HepG2 (cell line): ENCODE results near the gene CAPN11. TPM values are rescaled to one million over a fixed set of nuclear protein-coding genes. Genes with fewer than 3 reads are reported as not detected.
A peak's percentile ranks its signal among the peaks of the same experiment; 100 is the strongest.

Experiments used
- ADNP ChIP-seq: sonication (generic); formaldehyde crosslinking; IDR thresholded peaks from 2 replicates; pipeline ENCODE4 v1.4.0; 2020; ENCODE audit warnings: missing genetic modification reagents
- CBX5 ChIP-seq: sonication (generic); formaldehyde crosslinking; IDR thresholded peaks from 2 replicates; pipeline ENCODE4 v1.4.0; 2020; ENCODE audit warnings: missing genetic modification reagents, borderline replicate concordance
- ELF3 ChIP-seq: IDR thresholded peaks from 2 replicates; pipeline ENCODE4 v1.6.1; 2016; ENCODE audit warnings: missing genetic modification reagents, missing compliant biosample characterization
- HNRNPUL1 ChIP-seq: fragments of 200-400 bp; formaldehyde crosslinking; IDR thresholded peaks from 2 replicates; pipeline ENCODE4 v1.6.1; 2017; ENCODE audit warnings: low read depth, mild to moderate bottlenecking, low read length, moderate library complexity
- IRF2 ChIP-seq: IDR thresholded peaks from 2 replicates; pipeline ENCODE4 v1.6.1; 2018; ENCODE audit warnings: missing genetic modification reagents, missing compliant biosample characterization
- JARID2 ChIP-seq: sonication (generic); formaldehyde crosslinking; IDR thresholded peaks from 2 replicates; pipeline ENCODE4 v1.8.1; 2023; ENCODE audit warnings: missing genetic modification reagents, inconsistent platforms; ENCODE audit not compliant: insufficient replicate concordance
- KLF9 ChIP-seq: IDR thresholded peaks from 2 replicates; pipeline ENCODE4 v1.6.1; 2016; ENCODE audit warnings: low read depth
- KMT2A ChIP-seq: sonication (generic); formaldehyde crosslinking; IDR thresholded peaks from 2 replicates; pipeline ENCODE4 v1.4.0; 2020; ENCODE audit warnings: missing genetic modification reagents
- MAFG ChIP-seq: sonication (generic); formaldehyde crosslinking; IDR thresholded peaks from 2 replicates; pipeline ENCODE4 v1.5.1; 2020; ENCODE audit warnings: mild to moderate bottlenecking, missing genetic modification reagents
- MIER2 ChIP-seq: IDR thresholded peaks from 2 replicates; pipeline ENCODE4 v1.6.1; 2016; ENCODE audit warnings: missing biosample characterization, missing genetic modification reagents
- RELA ChIP-seq: sonication (generic); formaldehyde crosslinking; IDR thresholded peaks from 2 replicates; pipeline ENCODE4 v1.4.0; 2020; ENCODE audit warnings: missing genetic modification reagents
- RXRB ChIP-seq: IDR thresholded peaks from 2 replicates; pipeline ENCODE4 v1.6.1; 2016; ENCODE audit warnings: borderline replicate concordance, missing genetic modification reagents, missing compliant biosample characterization
- SCMH1 ChIP-seq: sonication (generic); formaldehyde crosslinking; IDR thresholded peaks from 2 replicates; pipeline ENCODE4 v1.9.0; 2021; ENCODE audit warnings: missing genetic modification reagents, mild to moderate bottlenecking, borderline replicate concordance
- STAG1 ChIP-seq: sonication (generic); formaldehyde crosslinking; IDR thresholded peaks from 2 replicates; pipeline ENCODE4 v1.4.0; 2020; ENCODE audit warnings: missing genetic modification reagents
- ZBTB25 ChIP-seq: IDR thresholded peaks from 2 replicates; pipeline ENCODE4 v1.6.1; 2018; ENCODE audit warnings: missing genetic modification reagents
- ZFY ChIP-seq: sonication (generic); formaldehyde crosslinking; IDR thresholded peaks from 2 replicates; pipeline ENCODE4 v1.4.0; 2020; ENCODE audit warnings: missing genetic modification reagents
- ZNF12 ChIP-seq: sonication (generic); formaldehyde crosslinking; IDR thresholded peaks from 2 replicates; pipeline ENCODE4 v1.5.0; 2020; ENCODE audit warnings: missing genetic modification reagents
- ZNF337 ChIP-seq: sonication (generic); formaldehyde crosslinking; IDR thresholded peaks from 2 replicates; pipeline ENCODE4 v1.5.1; 2020; ENCODE audit warnings: missing genetic modification reagents, low read depth, mild to moderate bottlenecking, borderline replicate concordance
- ZNF414 ChIP-seq: sonication (generic); formaldehyde crosslinking; IDR thresholded peaks from 2 replicates; pipeline ENCODE4 v1.5.0; 2020; ENCODE audit warnings: missing genetic modification reagents
- ZNF562 ChIP-seq: sonication (generic); formaldehyde crosslinking; IDR thresholded peaks from 2 replicates; pipeline ENCODE4 v1.8.0; 2022; ENCODE audit warnings: missing genetic modification reagents, borderline replicate concordance
- ZNF7 ChIP-seq: IDR thresholded peaks from 2 replicates; pipeline ENCODE4 v1.6.1; 2016; ENCODE audit warnings: missing biosample characterization, missing genetic modification reagents
- ZNF747 ChIP-seq: sonication (generic); formaldehyde crosslinking; IDR thresholded peaks from 2 replicates; pipeline ENCODE4 v1.8.1; 2023; ENCODE audit warnings: missing genetic modification reagents, mild to moderate bottlenecking, borderline replicate concordance
- polyA plus RNA-seq, 8 experiments: library from polyadenylated mRNA; depleted of rRNA in 3 of 8; stranded (reverse) in 7 of 8; unstranded in 1 of 8; fragments of >200 nt; fragmentation: Illumina TruSeq in 4 of 8; extraction: Trizol in 4 of 8; gene quantifications; 2 replicates each; pipeline versions ENCODE4 v1.2.1 to v1.2.3, GENCODE V29; 2011 to 2016; ENCODE audit warnings: low read depth in 4 of 8, missing spikeins in 1 of 8, mixed read lengths in 1 of 8; ENCODE audit not compliant: insufficient read depth in 1 of 8
- total RNA-seq, 5 experiments: library from RNA; depleted of rRNA; stranded (reverse); fragments of >200 nt; fragmentation: Illumina TruSeq; extraction: Trizol; gene quantifications; 2 replicates each; pipeline ENCODE4 v1.2.3, GENCODE V29; 2016; ENCODE audit warnings: low read depth in 1 of 5
- TF ChIP-seq, protein P1 (sequence below): sonication (generic); formaldehyde crosslinking; IDR thresholded peaks from 2 replicates; pipeline ENCODE4 v1.5.1; 2020; ENCODE audit warnings: missing genetic modification reagents, mild to moderate bottlenecking, borderline replicate concordance
- TF ChIP-seq, protein P2 (sequence below): sonication (generic); formaldehyde crosslinking; IDR thresholded peaks from 2 replicates; pipeline ENCODE4 v1.8.1; 2023; ENCODE audit warnings: mild to moderate bottlenecking, missing genetic modification reagents

The CAPN11 gene
- total and polyA plus RNA-seq, 2 of the 13 experiments (the other 11 are each of a cell fraction or from before 2014, with no cell fraction given), result 0.07 to 0.11 TPM

DNA sequence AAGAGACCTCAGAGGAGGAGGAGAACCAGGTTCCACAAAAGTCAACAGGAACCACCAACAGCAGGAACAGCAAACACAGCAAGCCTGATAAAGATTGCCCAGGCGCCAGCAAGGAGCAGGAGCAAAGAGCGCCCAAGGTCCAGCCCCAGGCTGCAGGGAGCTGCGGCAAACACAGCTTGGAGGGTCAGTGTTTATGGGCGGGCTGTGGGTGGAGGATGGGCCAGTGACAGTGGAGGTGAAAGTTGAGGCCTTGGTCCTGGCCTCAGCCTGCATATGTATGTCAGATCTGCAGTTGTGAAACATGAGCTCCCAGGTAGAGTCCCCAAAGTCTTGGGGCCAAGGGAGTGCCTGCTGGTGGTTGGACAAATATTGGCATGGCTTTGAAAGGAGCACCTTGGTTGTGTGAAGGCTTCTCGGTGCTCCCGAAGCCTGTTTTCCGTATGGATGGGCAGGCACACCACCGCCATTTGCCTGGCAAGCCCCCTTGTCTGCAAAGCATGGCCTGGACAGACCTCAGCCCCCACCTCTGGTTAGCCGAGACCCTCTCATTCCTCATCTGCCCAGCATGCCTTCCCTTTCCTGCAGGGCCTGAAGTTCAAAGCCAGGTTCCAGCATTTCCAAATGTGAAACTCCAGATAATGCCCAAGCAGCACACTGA is 2.0 kb upstream of the CAPN11 start (continued):
- TF ChIP-seq HNRNPUL1 (no peak), ZNF414 (peak; percentile 81; the same call in 1 of the 2 replicates), ELF3 (peak; percentile 89), KMT2A (CRISPR knock-in tag) (peak; percentile 47; the same call in 1 of the 2 replicates), MIER2 (CRISPR knock-in tag) (peak; percentile 83), ZNF747 (CRISPR knock-in tag) (peak; percentile 66; the same call in 1 of the 2 replicates), ZNF12 (peak; percentile 60; the same call in 1 of the 2 replicates), STAG1 (CRISPR knock-in tag) (peak; percentile 39), JARID2 (no peak), CBX5 (CRISPR knock-in tag) (peak; percentile 72), ZBTB25 (no peak), ZNF7 (peak; percentile 72), MAFG (CRISPR knock-in tag) (no peak), KLF9 (CRISPR knock-in tag) (no peak), RXRB (CRISPR knock-in tag) (peak; percentile 99), ZFY (CRISPR knock-in tag) (peak; percentile 79), RELA (peak; percentile 84; the same call in 1 of the 2 replicates), ZNF562 (no peak), SCMH1 (CRISPR knock-in tag) (no peak), ZNF337 (CRISPR knock-in tag) (peak; percentile 39; the same call in 1 of the 2 replicates), ADNP (CRISPR knock-in tag) (no peak), IRF2 (CRISPR knock-in tag) (peak; percentile 86)
- TF ChIP-seq, protein P1, sequence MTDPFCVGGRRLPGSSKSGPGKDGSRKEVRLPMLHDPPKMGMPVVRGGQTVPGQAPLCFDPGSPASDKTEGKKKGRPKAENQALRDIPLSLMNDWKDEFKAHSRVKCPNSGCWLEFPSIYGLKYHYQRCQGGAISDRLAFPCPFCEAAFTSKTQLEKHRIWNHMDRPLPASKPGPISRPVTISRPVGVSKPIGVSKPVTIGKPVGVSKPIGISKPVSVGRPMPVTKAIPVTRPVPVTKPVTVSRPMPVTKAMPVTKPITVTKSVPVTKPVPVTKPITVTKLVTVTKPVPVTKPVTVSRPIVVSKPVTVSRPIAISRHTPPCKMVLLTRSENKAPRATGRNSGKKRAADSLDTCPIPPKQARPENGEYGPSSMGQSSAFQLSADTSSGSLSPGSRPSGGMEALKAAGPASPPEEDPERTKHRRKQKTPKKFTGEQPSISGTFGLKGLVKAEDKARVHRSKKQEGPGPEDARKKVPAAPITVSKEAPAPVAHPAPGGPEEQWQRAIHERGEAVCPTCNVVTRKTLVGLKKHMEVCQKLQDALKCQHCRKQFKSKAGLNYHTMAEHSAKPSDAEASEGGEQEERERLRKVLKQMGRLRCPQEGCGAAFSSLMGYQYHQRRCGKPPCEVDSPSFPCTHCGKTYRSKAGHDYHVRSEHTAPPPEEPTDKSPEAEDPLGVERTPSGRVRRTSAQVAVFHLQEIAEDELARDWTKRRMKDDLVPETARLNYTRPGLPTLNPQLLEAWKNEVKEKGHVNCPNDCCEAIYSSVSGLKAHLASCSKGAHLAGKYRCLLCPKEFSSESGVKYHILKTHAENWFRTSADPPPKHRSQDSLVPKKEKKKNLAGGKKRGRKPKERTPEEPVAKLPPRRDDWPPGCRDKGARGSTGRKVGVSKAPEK, result no peak; the same call in 1 of the 2 replicates
- TF ChIP-seq, protein P2, sequence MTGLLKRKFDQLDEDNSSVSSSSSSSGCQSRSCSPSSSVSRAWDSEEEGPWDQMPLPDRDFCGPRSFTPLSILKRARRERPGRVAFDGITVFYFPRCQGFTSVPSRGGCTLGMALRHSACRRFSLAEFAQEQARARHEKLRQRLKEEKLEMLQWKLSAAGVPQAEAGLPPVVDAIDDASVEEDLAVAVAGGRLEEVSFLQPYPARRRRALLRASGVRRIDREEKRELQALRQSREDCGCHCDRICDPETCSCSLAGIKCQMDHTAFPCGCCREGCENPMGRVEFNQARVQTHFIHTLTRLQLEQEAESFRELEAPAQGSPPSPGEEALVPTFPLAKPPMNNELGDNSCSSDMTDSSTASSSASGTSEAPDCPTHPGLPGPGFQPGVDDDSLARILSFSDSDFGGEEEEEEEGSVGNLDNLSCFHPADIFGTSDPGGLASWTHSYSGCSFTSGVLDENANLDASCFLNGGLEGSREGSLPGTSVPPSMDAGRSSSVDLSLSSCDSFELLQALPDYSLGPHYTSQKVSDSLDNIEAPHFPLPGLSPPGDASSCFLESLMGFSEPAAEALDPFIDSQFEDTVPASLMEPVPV (CRISPR knock-in tag), result peak; percentile 91
